Thyroid gland (tissue), 4 donors: ENCODE results near the gene FAM193A. TPM values are rescaled to one million over a fixed set of nuclear protein-coding genes. Genes with fewer than 3 reads are reported as not detected.

Experiments
- DNase-seq, 2 donors: peaks; one replicate each; pipeline ENCODE4 v3.0.0-alpha.2; 2019
- H3K27ac ChIP-seq, 3 donors: fragments of 200-600 bp; sonication (generic); 1 replicate in 2 of 3; 2 replicates in 1 of 3; pipeline ENCODE4 v1.5.1; 2016 to 2019; ENCODE audit warnings: mild to moderate bottlenecking in 1 of 3, moderate library complexity in 1 of 3
- H3K27me3 ChIP-seq: fragments of 200-600 bp; sonication (generic); one replicate; pipeline ENCODE4 v1.5.1; 2019
- H3K36me3 ChIP-seq, 2 donors: fragments of 200-600 bp; sonication (generic); one replicate each; pipeline ENCODE4 v1.5.1; 2016 to 2019
- H3K4me1 ChIP-seq, 2 donors: fragments of 200-600 bp; sonication (generic); one replicate each; pipeline ENCODE4 v1.5.1; 2017 to 2019
- H3K4me3 ChIP-seq, 3 donors: fragments of 200-600 bp; sonication (generic); replicated peaks in 1 of 3; 1 replicate in 2 of 3; 2 replicates in 1 of 3; pipeline ENCODE4 v1.5.1; 2016; ENCODE audit warnings: mild to moderate bottlenecking in 1 of 3
- H3K9me3 ChIP-seq: fragments of 200-600 bp; sonication (generic); one replicate; pipeline ENCODE4 v1.5.1; 2017
- CTCF ChIP-seq, 6 experiments: fragments of 200-600 bp in 3 of 6; fragments of 450-650 bp in 3 of 6; sonication (generic) in 3 of 6; IDR thresholded peaks; one replicate each; pipeline ENCODE4 v1.5.1; 2016 to 2019; ENCODE audit warnings: antibody characterized with exemption in 6 of 6, mild to moderate bottlenecking in 2 of 6, inconsistent platforms in 1 of 6, moderate library complexity in 1 of 6
- POLR2A ChIP-seq, 2 donors: fragments of 450-650 bp; IDR thresholded peaks; one replicate each; pipeline ENCODE4 v1.6.1; 2017; ENCODE audit warnings: antibody characterized with exemption in 2 of 2, mild to moderate bottlenecking in 2 of 2, moderate library complexity in 1 of 2
- WGBS, 2 donors: methylation state at CpG; one replicate each; pipeline ENCODE4 v1.1.5; 2017; 5-methylcytosine and 5-hydroxymethylcytosine counted together
- intact Hi-C: fragments of 100-400 bp; cut with DNase I; formaldehyde crosslinking; loops from one replicate; pipeline ENCODE4 v1.15.1; 2023
- total RNA-seq, 4 donors: library from RNA; depleted of rRNA; stranded (reverse); fragments of >200 nt; gene quantifications; one replicate each; pipeline ENCODE4 v1.2.3, GENCODE V29; 2016

The FAM193A gene
- total RNA-seq, 4 donors from 2014 or later, result 22.4 to 36.7 (median 30.3) TPM

- Histone ChIP-seq H3K36me3 (no peaks in the 10 kb centered on the region), H3K9me3 (no peaks in the 10 kb centered on the region), H3K27me3 (no peaks in the 10 kb centered on the region), H3K4me3 (no peak overlapping the region), H3K4me1 (peaks cover 18 to 33% of the 10 kb centered on the region in 2 donors), H3K27ac (no peak overlapping the region)
- no peak for DNase-seq
- TF ChIP-seq POLR2A (IDR thresholded peaks at IDR 0.05) (no peak), CTCF (IDR thresholded peaks at IDR 0.05) (no peak)
- 92 to 96% methylated on average over 11 of the region's 11 CpGs for WGBS, 2 donors
- intact Hi-C loops, result no loop called here
Observed at GRCh38 chr4:2595952-2596552, 59.6 kb downstream of the FAM193A start.

- WGBS, 2 donors, result 85 to 86% methylated on average over 8 of the region's 8 CpGs
- H3K36me3 ChIP-seq, result no peaks in the 10 kb centered on the region
- intact Hi-C loops, result no loop called here
Observed at GRCh38 chr4:2596611-2597010, 60.2 kb downstream of the FAM193A start.

GRCh38 chr4:2598511-2599303 is 62.3 kb downstream of the FAM193A start:
- Histone ChIP-seq H3K27ac (no peak overlapping the region), H3K4me1 (peaks cover 5 to 16% of the 10 kb centered on the region in 2 donors), H3K27me3 (no peaks in the 10 kb centered on the region), H3K4me3 (no peak overlapping the region), H3K36me3 (no peaks in the 10 kb centered on the region), H3K9me3 (no peaks in the 10 kb centered on the region)
- intact Hi-C loops, result no loop called here
- 54 to 61% methylated on average over 11 to 12 of the region's 12 CpGs for WGBS, 2 donors
- DNase-seq, result no peak
- TF ChIP-seq CTCF (IDR thresholded peaks at IDR 0.05) (no peak), POLR2A (IDR thresholded peaks at IDR 0.05) (no peak)

More at GRCh38 chr4:2596611-2597010, 60.2 kb downstream of the FAM193A start:
- Histone ChIP-seq H3K27ac (no peak overlapping the region), H3K4me1 (peaks cover 18 to 29% of the 10 kb centered on the region in 2 donors), H3K9me3 (no peaks in the 10 kb centered on the region), H3K27me3 (no peaks in the 10 kb centered on the region), H3K4me3 (no peak overlapping the region)
- TF ChIP-seq POLR2A (IDR thresholded peaks at IDR 0.05), result no peak
- no peak for DNase-seq

- H3K4me1 ChIP-seq, result peaks cover 5 to 16% of the 10 kb centered on the region in 2 donors
- H3K27me3 ChIP-seq, result no peaks in the 10 kb centered on the region
- no peak for TF ChIP-seq POLR2A (IDR thresholded peaks at IDR 0.05)
- no peak for TF ChIP-seq CTCF (IDR thresholded peaks at IDR 0.05)
- DNase-seq, result no peak
- H3K36me3 ChIP-seq, result no peaks in the 10 kb centered on the region
- intact Hi-C loops, result no loop called here
- H3K9me3 ChIP-seq, result no peaks in the 10 kb centered on the region
- no peak overlapping the region for H3K27ac ChIP-seq
- WGBS, 2 donors, result 82 to 83% methylated on average over 6 of the region's 6 CpGs
- H3K4me3 ChIP-seq, result no peak overlapping the region
Observed at GRCh38 chr4:2599304-2599654, 62.8 kb downstream of the FAM193A start.

GRCh38 chr4:2600878-2601277 is 64.4 kb downstream of the FAM193A start:
- H3K36me3 ChIP-seq, result no peaks in the 10 kb centered on the region
- TF ChIP-seq CTCF (IDR thresholded peaks at IDR 0.05) (no peak), POLR2A (IDR thresholded peaks at IDR 0.05) (no peak)
- no peak overlapping the region for H3K4me3 ChIP-seq
- peaks cover 5 to 20% of the 10 kb centered on the region in 2 donors for H3K4me1 ChIP-seq
- DNase-seq, result no peak
- no peak overlapping the region for H3K27ac ChIP-seq
- H3K9me3 ChIP-seq, result no peaks in the 10 kb centered on the region
- 97 to 99% methylated on average over 6 of the region's 6 CpGs for WGBS, 2 donors
- intact Hi-C loops, result no loop called here
- no peaks in the 10 kb centered on the region for H3K27me3 ChIP-seq
